GM23248 (cell line): ENCODE measurements around the gene IKZF2.

Experiments used
- EZH2 ChIP-seq: fragments of 200-600 bp; sonication (generic); IDR thresholded peaks from 2 replicates; pipeline ENCODE4 v1.6.1; 2018; ENCODE audit warnings: antibody characterized with exemption, mild to moderate bottlenecking; ENCODE audit not compliant: insufficient read depth, poor library complexity, severe bottlenecking
- EZH2phosphoT487 ChIP-seq: fragments of 200-600 bp; sonication (generic); IDR thresholded peaks from 2 replicates; pipeline ENCODE4 v1.6.1; 2018; ENCODE audit warnings: antibody characterized with exemption, moderate library complexity, mild to moderate bottlenecking, low read depth; ENCODE audit not compliant: insufficient read depth

- TF ChIP-seq EZH2 (no peak), EZH2phosphoT487 (no peak)
These were observed 131.1 kb downstream of the IKZF2 start for GRCh38 chr2:213020268-213020667.
